ENCODE results near the gene MUC5B. TPM values are rescaled to one million over a fixed set of nuclear protein-coding genes. Genes with fewer than 3 reads are reported as not detected.

MUC5B gene
- total and polyA plus RNA-seq, 2 donors (not counting 1 experiment from before 2014, with no cell fraction given) = not detected

- Histone ChIP-seq H3K27me3 (ENCODE audit: control insufficient read depth, insufficient read depth, low read length) (no peaks in the 10 kb centered on the region), H2AFZ (ENCODE audit: low read length) (no peak overlapping the region), H3K27ac (ENCODE audit: insufficient read depth, low read length) (no peak overlapping the region), H3K9ac (ENCODE audit: insufficient read depth, low read length) (no peak overlapping the region), H3K4me2 (ENCODE audit: extremely low read depth, insufficient read depth, low read length) (no peak overlapping the region), H3K4me3 (replicated peaks in 1 of 4; ENCODE audit: control extremely low read depth in 1 of 4, insufficient read depth in 1 of 4, low read depth in 3 of 4, low read length in 4 of 4) (no peak overlapping the region), H3K79me2 (ENCODE audit: control insufficient read depth, insufficient read depth, low read length) (no peaks in the 10 kb centered on the region), H3K9me3 (ENCODE audit: control insufficient read depth, insufficient read depth, low read depth, low read length) (no peaks in the 10 kb centered on the region), H3K4me1 (ENCODE audit: control insufficient read depth, extremely low read depth, insufficient read depth, low read length) (no peaks in the 10 kb centered on the region), H3K36me3 (ENCODE audit: control insufficient read depth, insufficient read depth, low read length) (peaks cover 11% of the 10 kb centered on the region), H4K20me1 (ENCODE audit: control insufficient read depth, extremely low read depth, insufficient read depth, low read length) (no peaks in the 10 kb centered on the region)
- no peak for DNase-seq (ENCODE audit: low read depth in 2 of 2)
- TF ChIP-seq EZH2 (IDR thresholded peaks at IDR 0.05; ENCODE audit: low read length, missing control alignments) (no peak), CTCF (conservative IDR thresholded peaks at IDR 0.05 in 1 of 2, IDR thresholded peaks at IDR 0.05 in 1 of 2; ENCODE audit: low read depth in 1 of 2, low read length in 2 of 2) (no peak)
Measured at GRCh38 chr11:1275021-1275420, 52.2 kb downstream of the MUC5B start.

DNA sequence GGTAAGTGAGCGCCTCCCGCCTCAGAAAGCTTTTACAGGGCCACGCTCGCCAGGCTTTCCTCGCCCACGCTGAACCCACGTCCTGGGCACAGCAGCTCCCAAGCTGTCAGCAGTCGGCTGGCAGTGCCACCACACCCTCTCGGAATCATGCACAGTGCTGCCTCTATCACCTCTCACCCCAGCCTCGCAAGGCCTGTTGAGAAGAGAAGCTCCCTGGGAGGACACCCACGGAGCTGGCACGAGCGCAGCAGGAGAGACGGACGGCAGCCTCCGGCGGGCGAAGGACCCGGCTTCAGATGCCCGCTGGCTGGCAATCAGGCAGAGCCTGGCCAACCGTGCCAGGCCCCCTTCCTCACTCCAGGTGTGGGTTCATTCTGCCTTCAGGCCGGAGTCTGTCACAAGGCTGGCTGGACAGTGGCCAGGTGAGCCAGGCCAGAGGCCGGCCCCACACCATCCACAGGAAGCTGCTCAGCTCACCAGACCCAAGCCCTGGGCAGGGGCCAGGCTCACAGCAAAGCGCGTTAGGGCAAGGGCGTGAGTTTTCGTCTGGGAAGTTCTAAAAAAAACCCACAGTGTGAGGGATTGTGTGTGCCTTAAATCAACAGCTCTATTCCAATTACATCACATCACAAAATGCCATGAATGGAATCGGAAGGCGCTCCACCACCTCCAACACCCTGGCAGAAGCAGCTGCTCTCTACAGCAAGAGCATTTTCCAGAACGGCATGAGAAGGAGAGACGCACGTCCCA, 53.4 kb downstream of the MUC5B start:
- no peaks in the 10 kb centered on the region for H3K79me2 ChIP-seq (ENCODE audit: control insufficient read depth, insufficient read depth, low read length)
- no peaks in the 10 kb centered on the region for H3K9me3 ChIP-seq (ENCODE audit: control insufficient read depth, insufficient read depth, low read depth, low read length)
- peaks cover 18% of the 10 kb centered on the region for H3K36me3 ChIP-seq (ENCODE audit: control insufficient read depth, insufficient read depth, low read length)
- H3K9ac ChIP-seq (ENCODE audit: insufficient read depth, low read length) = no peak overlapping the region
- no peaks in the 10 kb centered on the region for H3K4me1 ChIP-seq (ENCODE audit: control insufficient read depth, extremely low read depth, insufficient read depth, low read length)
- no peak for DNase-seq (ENCODE audit: low read depth in 2 of 2)
- no peak overlapping the region for H2AFZ ChIP-seq (ENCODE audit: low read length)
- H3K4me2 ChIP-seq (ENCODE audit: extremely low read depth, insufficient read depth, low read length) = no peak overlapping the region
- no peak for TF ChIP-seq CTCF (conservative IDR thresholded peaks at IDR 0.05 in 1 of 2, IDR thresholded peaks at IDR 0.05 in 1 of 2; ENCODE audit: low read depth in 1 of 2, low read length in 2 of 2)
- TF ChIP-seq EZH2 (IDR thresholded peaks at IDR 0.05; ENCODE audit: low read length, missing control alignments) = no peak
- no peaks in the 10 kb centered on the region for H3K27me3 ChIP-seq (ENCODE audit: control insufficient read depth, insufficient read depth, low read length)
- H4K20me1 ChIP-seq (ENCODE audit: control insufficient read depth, extremely low read depth, insufficient read depth, low read length) = no peaks in the 10 kb centered on the region
- H3K4me3 ChIP-seq (replicated peaks in 1 of 4; ENCODE audit: control extremely low read depth in 1 of 4, insufficient read depth in 1 of 4, low read depth in 3 of 4, low read length in 4 of 4) = no peak overlapping the region
- no peak overlapping the region for H3K27ac ChIP-seq (ENCODE audit: insufficient read depth, low read length)

- H3K9ac ChIP-seq (ENCODE audit: insufficient read depth, low read length) = no peak overlapping the region
- no peak overlapping the region for H3K4me2 ChIP-seq (ENCODE audit: extremely low read depth, insufficient read depth, low read length)
- H4K20me1 ChIP-seq (ENCODE audit: control insufficient read depth, extremely low read depth, insufficient read depth, low read length) = no peaks in the 10 kb centered on the region
- no peak overlapping the region for H2AFZ ChIP-seq (ENCODE audit: low read length)
- H3K36me3 ChIP-seq (ENCODE audit: control insufficient read depth, insufficient read depth, low read length) = peaks cover 18% of the 10 kb centered on the region
- no peak for DNase-seq (ENCODE audit: low read depth in 2 of 2)
- no peak overlapping the region for H3K4me3 ChIP-seq (replicated peaks in 1 of 4; ENCODE audit: control extremely low read depth in 1 of 4, insufficient read depth in 1 of 4, low read depth in 3 of 4, low read length in 4 of 4)
- no peaks in the 10 kb centered on the region for H3K79me2 ChIP-seq (ENCODE audit: control insufficient read depth, insufficient read depth, low read length)
- H3K4me1 ChIP-seq (ENCODE audit: control insufficient read depth, extremely low read depth, insufficient read depth, low read length) = no peaks in the 10 kb centered on the region
- no peaks in the 10 kb centered on the region for H3K27me3 ChIP-seq (ENCODE audit: control insufficient read depth, insufficient read depth, low read length)
- H3K9me3 ChIP-seq (ENCODE audit: control insufficient read depth, insufficient read depth, low read depth, low read length) = no peaks in the 10 kb centered on the region
- no peak overlapping the region for H3K27ac ChIP-seq (ENCODE audit: insufficient read depth, low read length)
- TF ChIP-seq EZH2 (IDR thresholded peaks at IDR 0.05; ENCODE audit: low read length, missing control alignments) = no peak
- TF ChIP-seq CTCF (conservative IDR thresholded peaks at IDR 0.05 in 1 of 2, IDR thresholded peaks at IDR 0.05 in 1 of 2; ENCODE audit: low read depth in 1 of 2, low read length in 2 of 2) = no peak
Measured at GRCh38 chr11:1276866-1277615, 54.2 kb downstream of the MUC5B start.
